ENCODE data around the gene RPRD2. TPM values are rescaled to one million over a fixed set of nuclear protein-coding genes. Genes with fewer than 3 reads are reported as not detected.

Gene RPRD2
- total and polyA plus RNA-seq, 7 donors = 4.2 to 26.7 (median 16.2) TPM

- peaks cover 0 to 11% (median 8%) of the 10 kb centered on the region in 4 donors for H3K4me1 ChIP-seq
- intact Hi-C loops (cut with DNase I) = no loop called here
- WGBS, 2 donors = 96% methylated on average over 5 of the region's 5 CpGs
Observed at GRCh38 chr1:150420560-150421265, 56.8 kb downstream of the RPRD2 start.

GRCh38 chr1:150422541-150422940 lies 58.6 kb downstream of the RPRD2 start:
- Histone ChIP-seq H3K4me3 (no peak overlapping the region), H3K4me1 (peaks cover 0 to 11% (median 8%) of the 10 kb centered on the region in 4 donors), H3K27ac (no peak overlapping the region), H3K36me3 (peaks cover 0 to 27% (median 5%) of the 10 kb centered on the region in 4 donors), H3K9me3 (no peaks in the 10 kb centered on the region), H3K27me3 (no peaks in the 10 kb centered on the region)
- intact Hi-C loops (cut with DNase I) = no loop called here
- WGBS, 2 donors = 96 to 97% methylated on average over 2 of the region's 2 CpGs
- no peak for DNase-seq
- TF ChIP-seq EP300 (IDR thresholded peaks at IDR 0.05) (no peak), CTCF (IDR thresholded peaks at IDR 0.05) (no peak), POLR2AphosphoS5 (IDR thresholded peaks at IDR 0.05) (no peak), POLR2A (IDR thresholded peaks at IDR 0.05) (no peak)

More at GRCh38 chr1:150420560-150421265, 56.8 kb downstream of the RPRD2 start:
- Histone ChIP-seq H3K9me3 (no peaks in the 10 kb centered on the region), H3K4me3 (no peak overlapping the region), H3K27me3 (no peaks in the 10 kb centered on the region), H3K36me3 (peaks cover 0 to 27% (median 5%) of the 10 kb centered on the region in 4 donors), H3K27ac (no peak overlapping the region)
- TF ChIP-seq POLR2A (IDR thresholded peaks at IDR 0.05) = no peak
- no peak for TF ChIP-seq EP300 (IDR thresholded peaks at IDR 0.05)
- TF ChIP-seq POLR2AphosphoS5 (IDR thresholded peaks at IDR 0.05) = no peak
- TF ChIP-seq CTCF (IDR thresholded peaks at IDR 0.05) = no peak
- DNase-seq = no peak

GRCh38 chr1:150429805-150430204 lies 65.9 kb downstream of the RPRD2 start:
- TF ChIP-seq POLR2A (IDR thresholded peaks at IDR 0.05) (no peak), POLR2AphosphoS5 (IDR thresholded peaks at IDR 0.05) (no peak), CTCF (IDR thresholded peaks at IDR 0.05) (no peak), EP300 (IDR thresholded peaks at IDR 0.05) (no peak)
- no peaks in the 10 kb centered on the region for H3K4me1 ChIP-seq
- no peak overlapping the region for H3K4me3 ChIP-seq
- H3K9me3 ChIP-seq = no peaks in the 10 kb centered on the region
- 54 to 66% methylated on average over 3 of the region's 3 CpGs for WGBS, 2 donors
- H3K27me3 ChIP-seq = no peaks in the 10 kb centered on the region
- intact Hi-C loops (cut with DNase I) = no loop called here
- no peak for DNase-seq
- H3K36me3 ChIP-seq = no peaks in the 10 kb centered on the region
- no peak overlapping the region for H3K27ac ChIP-seq

- WGBS, 2 donors = 87 to 95% methylated on average over 2 of the region's 2 CpGs
- DNase-seq = no peak
- H3K9me3 ChIP-seq = no peaks in the 10 kb centered on the region
- no peak overlapping the region for H3K4me3 ChIP-seq
- no peak overlapping the region for H3K27ac ChIP-seq
- H3K4me1 ChIP-seq = peaks cover 0 to 5% (median 0%) of the 10 kb centered on the region in 4 donors
- peaks cover 0 to 45% (median 6%) of the 10 kb centered on the region in 4 donors for H3K36me3 ChIP-seq
- TF ChIP-seq POLR2AphosphoS5 (IDR thresholded peaks at IDR 0.05) = no peak
- no peak for TF ChIP-seq EP300 (IDR thresholded peaks at IDR 0.05)
- no peak for TF ChIP-seq POLR2A (IDR thresholded peaks at IDR 0.05)
- TF ChIP-seq CTCF (IDR thresholded peaks at IDR 0.05) = no peak
- no peaks in the 10 kb centered on the region for H3K27me3 ChIP-seq
- intact Hi-C loops (cut with DNase I) = no loop called here
Observed at GRCh38 chr1:150441121-150441520, 77.2 kb downstream of the RPRD2 start.

Measured in sigmoid colon (tissue), 7 donors.